Endothelial cell of hepatic sinusoid (primary cell): ENCODE results near the gene METTL17.
"Not testable (repeated sequence)": the region's sequence is repeated elsewhere in the genome, so short reads cannot be mapped to it uniquely, and the experiment has no call there.

Experiments used
- in situ Hi-C: cut with HindIII; loops from 2 replicates; pipeline ENCODE4 v1.10.0; 2017; ENCODE audit warnings: low sequenced_read_pairs

Gene METTL17, protein sequence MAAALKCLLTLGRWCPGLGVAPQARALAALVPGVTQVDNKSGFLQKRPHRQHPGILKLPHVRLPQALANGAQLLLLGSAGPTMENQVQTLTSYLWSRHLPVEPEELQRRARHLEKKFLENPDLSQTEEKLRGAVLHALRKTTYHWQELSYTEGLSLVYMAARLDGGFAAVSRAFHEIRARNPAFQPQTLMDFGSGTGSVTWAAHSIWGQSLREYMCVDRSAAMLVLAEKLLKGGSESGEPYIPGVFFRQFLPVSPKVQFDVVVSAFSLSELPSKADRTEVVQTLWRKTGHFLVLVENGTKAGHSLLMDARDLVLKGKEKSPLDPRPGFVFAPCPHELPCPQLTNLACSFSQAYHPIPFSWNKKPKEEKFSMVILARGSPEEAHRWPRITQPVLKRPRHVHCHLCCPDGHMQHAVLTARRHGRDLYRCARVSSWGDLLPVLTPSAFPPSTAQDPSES

DNA sequence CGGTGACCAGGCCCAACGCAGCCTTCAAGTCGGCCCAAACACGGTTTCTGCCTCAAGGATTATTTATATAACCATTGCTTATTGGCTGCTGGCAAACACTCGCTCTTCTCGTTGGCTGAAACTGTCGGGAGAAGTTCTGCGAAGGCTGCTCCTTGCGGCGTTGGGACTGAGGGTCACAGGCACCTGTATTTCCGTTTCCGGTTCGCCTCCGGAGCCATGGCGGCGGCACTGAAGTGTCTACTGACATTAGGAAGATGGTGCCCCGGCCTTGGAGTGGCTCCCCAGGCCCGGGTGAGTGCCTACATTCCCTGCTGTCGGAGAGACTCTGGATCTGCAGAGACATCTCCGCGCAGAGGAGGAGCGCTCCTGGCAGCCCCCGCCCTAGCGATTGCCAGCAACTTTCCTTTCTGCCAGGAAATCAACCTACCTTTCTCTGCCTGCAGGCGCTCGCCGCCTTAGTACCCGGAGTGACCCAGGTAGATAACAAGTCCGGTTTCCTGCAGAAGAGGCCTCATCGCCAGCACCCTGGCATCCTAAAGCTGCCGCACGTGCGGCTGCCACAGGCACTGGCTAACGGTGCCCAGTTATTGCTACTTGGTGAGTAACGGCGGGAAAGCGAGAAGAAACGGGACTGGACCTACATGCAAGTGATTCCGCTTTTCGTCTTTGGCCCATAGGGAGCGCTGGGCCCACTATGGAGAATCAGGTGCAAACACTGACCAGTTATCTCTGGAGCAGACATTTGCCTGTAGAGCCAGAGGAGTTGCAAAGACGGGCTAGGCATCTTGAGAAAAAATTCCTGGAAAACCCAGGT is at the start of gene METTL17:
Gene METTL17, plus strand, starts transcription at position 194 of the 814 bp plus-strand sequence. Its CDS starts 23 bp downstream, at position 217.
- in situ Hi-C loops, result no loop called here

DNA sequence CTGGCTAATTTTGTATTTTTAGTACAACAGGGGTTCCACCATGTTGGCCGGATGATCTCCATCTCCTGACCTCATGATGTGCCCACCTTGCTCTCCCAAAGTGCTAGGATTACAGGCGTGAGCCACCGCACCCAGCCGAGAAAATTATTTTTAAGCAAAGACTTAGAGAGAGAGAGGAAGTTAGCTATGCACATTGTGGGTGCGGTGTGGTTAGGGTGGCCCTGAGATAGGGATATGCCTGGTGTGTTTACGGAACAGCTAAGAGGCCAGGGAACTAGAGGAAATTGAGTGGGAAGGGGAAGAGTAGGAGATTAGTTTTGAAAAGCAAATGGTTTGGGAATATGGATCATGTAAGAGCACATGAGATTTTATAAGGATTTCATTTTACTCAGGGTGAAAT is 44.6 kb upstream of the METTL17 start:
- in situ Hi-C loops, result not testable (repeated sequence)

DNA sequence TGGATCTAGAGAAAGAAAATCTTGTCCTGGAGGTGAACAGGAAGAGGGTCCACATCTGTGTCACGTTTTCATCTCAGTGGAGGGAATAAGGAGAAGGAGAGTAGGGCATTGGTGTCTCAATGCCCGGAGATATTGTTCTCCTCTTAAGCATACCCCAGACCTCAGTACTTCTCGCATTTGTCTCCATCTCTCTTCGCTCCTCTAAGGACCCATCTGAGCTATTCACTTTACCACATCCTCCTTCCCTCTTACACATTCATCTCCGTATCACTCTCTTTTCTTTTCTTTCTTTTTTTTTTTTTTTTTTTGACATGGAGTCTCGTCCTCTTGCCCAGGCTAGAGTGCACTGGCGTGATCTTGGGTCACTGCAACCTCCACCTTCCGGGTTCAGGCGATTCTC is 43.1 kb upstream of the METTL17 start:
- in situ Hi-C loops, result not testable (repeated sequence)

DNA sequence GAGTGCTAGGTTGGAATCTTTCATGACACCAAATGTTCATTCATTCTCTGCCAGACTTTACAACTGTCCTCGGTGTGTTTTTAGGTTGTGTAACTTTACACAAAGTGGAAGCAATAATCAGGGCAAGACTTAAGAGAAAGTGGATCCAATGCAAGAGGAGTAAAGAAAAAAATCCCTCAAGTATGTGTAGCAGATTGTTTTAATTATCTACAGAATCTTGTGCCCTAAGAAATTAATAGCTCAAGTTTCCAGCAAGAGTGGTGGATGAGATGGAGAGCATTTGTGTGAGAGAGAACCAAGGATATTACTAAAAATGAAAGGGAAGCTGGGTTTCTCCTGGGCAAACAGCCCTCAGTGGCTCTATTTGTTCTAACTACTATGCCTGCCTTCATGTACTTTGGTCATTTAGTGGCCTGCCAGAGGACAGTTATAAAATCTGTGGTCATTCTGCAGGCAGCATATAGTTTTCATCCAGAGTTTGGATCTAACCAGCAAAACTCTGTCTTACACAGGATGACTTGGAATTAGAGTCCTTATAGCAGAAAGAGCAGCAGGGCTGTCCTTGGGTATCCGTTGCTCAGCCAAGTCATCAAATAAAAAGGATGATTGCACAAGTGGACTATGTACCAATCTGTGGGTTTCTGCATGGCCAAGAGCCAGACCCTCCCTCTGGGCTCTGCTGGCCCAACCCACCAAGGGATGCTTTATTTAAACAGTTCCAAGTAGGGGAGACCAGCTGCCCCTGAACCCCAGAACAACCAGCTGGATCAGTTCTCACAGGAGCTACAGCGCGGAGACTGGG is 34.8 kb upstream of the METTL17 start, which contains the start of gene RNASE2:
Gene RNASE2, plus strand, starts transcription at position 752 of the 802 bp plus-strand sequence. CDS start 285 bp downstream, outside the sequence.
- in situ Hi-C loops, result not testable (repeated sequence)

DNA sequence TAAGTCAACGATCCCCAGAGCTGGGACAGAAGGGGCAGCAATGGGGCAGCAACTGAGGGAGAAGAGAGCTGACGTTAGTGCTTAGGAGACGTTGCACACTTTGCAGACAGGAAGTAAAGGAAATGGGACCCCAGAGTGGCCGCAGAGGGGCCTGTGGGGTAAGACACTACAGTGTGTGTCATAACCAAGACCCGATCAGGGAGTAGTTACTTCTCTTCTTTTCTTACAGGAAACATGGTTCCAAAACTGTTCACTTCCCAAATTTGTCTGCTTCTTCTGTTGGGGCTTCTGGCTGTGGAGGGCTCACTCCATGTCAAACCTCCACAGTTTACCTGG is 34.3 kb upstream of the METTL17 start:
- in situ Hi-C loops, result not testable (repeated sequence)

DNA sequence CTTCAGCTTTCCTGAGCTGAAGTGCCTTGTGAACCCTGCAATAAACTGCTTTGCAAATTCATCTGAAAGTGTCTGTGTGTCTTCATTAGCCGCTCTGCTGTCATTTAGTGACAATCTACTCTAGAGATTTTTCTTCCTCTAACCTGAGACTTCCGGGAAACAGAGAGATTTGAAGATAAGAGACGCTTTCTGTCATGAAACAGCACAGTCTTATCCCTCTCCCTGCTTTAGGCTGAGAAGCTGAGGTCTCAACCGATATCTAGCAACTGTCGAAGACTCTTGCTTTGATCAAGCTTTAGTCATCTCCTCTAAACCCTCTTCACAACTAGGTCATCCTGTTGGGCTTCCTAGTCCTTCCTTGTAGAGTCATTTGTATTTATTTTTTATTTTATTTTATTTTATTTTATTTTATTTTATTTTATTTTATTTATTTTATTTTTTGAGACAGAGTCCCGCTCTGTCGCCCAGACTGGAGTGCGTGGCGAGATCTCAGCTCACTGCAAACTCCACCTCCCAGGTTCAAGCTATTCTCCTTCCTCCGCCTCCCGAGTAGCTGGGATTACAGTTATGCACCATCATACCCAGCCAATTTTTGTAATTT is 33.3 kb upstream of the METTL17 start:
- in situ Hi-C loops, result no loop called here

DNA sequence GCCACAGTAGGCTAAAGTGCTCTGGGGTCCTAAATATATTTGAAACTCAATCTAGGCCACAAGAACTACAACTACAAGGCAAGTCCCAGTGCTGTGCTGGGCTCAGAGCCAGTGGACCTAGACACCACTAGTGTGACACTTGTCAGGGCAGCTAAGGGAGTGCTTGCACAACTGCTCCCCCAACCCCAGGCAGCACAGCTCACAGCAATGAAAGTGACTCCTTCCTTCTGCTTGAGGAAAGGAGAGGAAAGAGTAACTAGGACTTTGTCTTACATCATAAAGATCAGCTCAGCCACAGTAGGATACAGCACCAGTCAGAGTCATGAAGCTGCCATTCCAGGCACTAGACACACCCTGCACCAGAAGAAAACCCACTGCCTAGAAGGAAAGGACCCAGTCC is 30.8 kb upstream of the METTL17 start:
- in situ Hi-C loops, result not testable (repeated sequence)

DNA sequence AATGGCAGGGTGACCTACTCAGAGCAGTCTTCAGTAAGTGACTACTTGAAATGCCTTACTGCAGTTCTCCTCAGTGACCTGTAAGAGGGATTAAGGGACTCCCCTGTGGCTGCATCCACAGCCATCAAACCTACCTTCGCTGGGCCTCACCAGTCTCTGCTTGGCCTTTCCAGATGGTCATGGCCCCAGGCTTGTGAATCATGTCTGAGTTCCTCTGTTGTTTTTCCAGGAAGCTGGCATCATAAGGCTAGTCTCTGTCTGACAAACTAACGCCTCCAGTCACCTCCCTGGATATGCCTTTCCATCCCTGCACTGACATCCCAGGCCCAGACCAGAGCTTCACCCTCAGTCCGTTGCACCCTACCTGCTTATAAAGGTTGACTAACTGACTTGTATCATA is 20.4 kb upstream of the METTL17 start:
- in situ Hi-C loops, result no loop called here

DNA sequence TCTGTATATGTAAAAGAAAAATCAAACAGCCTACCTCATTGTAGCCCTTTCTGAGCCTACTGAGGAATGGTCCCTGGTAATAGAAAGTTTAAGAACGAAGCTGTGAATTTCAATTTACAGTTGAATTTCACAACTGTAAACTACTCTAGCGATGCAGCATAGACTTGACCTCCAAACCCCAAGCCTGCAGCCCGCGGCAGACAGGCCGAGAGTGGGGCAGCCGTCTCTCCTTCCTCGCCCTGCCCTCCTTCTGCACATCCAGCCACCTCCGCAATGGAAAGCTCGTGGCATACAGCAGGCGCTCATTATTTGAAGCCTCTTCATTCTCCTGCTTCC is 19.2 kb upstream of the METTL17 start:
- in situ Hi-C loops, result no loop called here

DNA sequence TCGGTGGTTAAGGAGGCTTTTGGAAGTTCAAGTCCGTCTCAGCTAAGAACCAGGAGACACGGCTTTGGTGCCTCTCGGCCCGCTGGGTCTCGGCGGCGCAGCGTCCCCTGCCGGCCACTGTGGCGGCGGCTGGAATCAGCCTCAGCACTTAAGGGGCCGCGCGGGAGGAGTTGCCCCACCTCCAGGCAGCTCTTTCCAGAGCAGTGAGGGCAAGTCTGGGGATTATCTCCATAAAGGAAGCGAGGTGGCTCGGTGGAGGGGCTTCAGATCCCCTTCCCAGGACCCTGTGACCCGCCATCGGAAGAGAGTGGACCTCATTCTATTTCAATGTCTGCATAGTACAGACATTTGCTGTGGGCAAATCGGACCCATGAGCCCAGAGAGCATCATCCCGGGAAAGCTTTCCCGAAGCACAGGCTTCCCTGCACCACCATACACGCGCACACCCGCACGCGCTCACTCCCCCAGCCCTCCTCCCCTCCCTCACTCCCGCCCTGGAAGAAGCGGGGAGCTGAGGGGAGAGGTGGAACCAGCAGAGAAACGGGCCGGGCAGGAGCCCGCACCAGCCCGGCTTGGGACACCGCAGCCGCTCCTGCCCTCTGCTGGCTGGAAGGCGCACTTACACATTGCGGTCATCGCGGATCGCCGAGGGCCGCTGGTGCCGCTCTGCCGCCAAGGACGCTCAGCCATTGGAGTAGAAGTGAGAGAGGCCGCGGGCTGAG is 18.6 kb upstream of the METTL17 start:
- in situ Hi-C loops, result no loop called here

DNA sequence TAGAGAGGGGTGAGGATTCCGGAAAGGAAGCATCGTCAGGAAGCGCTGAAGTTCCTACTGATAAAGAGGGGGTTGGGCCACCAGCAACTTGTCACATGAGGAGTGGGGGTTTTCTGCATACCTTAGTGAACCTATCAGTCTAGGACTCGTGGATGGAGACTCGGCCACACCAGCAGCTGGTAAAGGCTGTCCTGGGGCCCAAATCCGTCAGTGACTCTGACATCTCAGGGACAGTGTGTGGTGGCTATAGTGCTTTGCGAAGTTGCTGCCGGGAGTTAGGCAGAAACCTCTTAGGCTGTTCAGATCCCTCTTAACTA is 18.1 kb upstream of the METTL17 start:
- in situ Hi-C loops, result no loop called here

DNA sequence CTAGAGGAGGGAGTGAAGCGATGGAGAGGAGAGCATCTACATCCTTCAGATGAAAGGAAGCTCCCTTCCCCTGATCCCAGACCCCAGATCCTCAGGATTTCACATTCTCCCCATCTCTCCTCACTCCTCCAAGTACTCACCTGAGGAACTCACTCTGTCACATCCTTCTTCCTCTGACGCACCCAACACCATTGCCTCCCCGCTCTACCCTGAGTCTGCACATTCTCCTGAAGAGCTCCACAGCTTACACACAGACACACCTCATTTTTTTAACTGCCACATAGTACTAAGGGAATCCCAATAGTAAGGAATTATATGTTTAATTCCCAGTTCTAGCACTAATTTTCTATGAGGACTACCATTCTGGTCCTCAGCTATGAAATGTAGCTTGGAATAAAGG is 16.3 kb upstream of the METTL17 start:
- in situ Hi-C loops, result no loop called here

DNA sequence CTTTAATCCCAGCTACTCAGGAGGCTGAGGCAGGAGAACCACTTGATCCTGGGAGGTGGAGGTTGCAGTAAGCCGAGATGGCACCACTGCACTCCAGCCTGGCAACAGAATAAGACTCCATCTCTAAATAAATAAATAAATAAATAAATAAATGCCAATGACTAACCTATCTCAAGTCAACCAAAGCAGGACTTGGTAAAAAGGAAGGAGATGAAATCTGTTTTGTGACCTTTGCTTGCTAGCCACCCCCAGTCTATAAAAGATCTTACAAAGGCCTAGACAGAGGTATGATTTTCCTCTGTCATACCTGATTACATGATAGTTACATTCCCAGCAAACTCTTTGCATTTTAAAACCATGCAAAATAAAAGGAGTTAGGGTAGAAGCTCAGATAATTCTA is 13.5 kb upstream of the METTL17 start:
- in situ Hi-C loops, result no loop called here

DNA sequence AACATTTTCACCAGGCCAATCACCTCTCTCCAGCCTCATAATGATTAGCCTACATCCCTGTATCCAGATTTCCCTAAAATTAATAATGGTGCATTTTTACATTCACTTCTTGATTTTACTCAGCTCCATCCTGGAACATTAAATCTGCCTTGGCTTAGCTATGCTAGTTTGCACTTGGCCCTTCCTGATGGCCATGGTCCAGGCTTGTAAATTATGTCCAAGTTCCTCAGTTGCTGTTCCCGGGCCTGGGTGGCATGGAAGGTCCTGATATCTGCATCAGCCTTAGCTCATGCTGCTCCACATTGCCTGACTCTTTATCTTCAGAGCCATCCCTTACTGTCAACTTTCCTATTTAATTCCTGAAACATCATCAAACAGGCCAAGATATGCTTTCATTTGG is 11.1 kb upstream of the METTL17 start:
- in situ Hi-C loops, result no loop called here

DNA sequence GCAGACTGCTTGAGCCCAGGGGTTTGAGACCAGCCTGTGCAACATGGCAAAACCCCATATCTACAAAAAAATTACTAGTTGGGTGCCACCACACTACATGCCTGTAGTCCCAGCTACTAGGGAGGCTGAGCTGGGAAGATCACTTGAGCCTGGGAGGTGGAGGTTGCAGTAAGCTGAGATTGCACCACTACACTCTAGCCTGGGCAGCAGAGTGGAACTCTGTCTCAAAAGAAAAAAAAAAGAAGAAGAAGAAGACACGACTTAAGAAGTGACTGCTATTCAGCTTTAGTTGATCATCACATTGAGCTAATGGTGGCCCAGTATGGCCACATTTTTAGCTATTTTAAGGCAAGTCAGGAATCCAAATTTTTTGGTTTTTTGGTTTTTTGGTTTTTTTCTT is 8.9 kb upstream of the METTL17 start:
- in situ Hi-C loops, result no loop called here

DNA sequence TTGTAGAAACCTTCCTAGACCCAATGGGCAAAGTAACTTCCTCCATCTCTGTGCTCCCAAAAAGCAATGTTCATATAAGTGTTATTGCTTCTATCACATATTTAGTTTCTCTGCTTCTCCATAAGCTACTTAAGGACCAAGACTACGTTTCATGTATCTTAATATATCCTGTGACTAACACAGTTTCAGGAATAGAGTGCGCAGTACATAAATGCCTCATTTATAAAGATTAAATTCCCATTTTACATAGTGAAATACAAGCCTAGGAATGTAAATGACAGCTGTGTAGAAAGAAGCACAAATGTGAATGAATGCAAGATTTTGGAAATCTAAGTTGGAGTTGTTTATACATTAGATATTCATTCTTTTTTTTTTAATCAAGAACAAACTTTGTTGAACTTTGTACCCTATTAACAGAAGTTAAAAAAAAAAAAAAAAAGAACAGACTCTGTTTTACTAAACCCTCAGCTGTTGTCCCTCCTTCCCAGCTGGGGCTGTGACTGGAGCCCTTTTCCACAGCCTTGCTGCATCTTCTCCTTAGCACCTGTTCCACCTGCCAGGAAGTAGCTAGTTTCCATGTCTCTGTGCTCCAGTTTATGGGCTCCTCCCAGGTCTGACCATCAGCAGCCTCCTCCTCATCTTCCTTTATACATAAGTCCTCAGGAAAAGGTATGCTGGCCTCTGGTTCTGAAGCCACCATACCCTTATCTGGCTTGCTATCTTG is 7.0 kb upstream of the METTL17 start:
- in situ Hi-C loops, result no loop called here

DNA sequence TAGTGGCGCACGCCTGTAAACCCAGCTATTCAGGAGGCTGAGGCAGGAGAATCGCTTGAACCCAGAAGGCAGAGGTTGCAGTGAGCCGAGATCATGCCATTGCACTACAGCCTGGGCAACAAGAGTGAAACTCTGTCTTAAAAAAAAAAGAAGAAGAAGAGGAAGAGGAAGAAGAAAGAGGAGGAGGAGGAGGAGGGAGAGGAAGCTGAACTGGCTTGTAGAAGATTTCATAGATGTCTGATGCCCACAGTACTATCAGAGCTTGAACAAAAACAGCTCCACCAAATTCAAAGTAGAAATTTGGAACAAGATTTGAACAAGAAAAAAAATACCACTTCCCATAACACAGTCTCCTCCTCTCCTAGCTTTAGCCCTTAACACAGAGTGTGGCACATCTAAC is 4.1 kb upstream of the METTL17 start:
- in situ Hi-C loops, result not testable (repeated sequence)

DNA sequence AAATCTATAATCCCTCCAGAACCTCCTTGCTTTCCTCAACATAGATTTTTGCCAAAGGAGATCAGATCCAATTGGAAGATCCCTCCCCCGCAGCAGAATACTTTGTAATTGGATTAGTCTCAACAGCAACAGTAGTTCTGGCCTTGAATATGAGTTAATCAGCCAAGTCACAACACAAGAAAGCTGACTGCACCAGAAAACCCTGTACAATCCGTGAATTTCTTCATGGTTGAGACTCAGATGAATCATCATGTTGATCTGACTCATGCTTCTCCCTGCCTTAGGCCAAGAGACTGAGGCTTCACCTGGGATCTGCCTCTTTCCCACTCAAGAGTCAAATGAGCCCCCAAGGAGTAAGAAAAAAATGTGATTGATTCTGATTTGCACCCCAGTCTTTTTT is 3.0 kb upstream of the METTL17 start:
- in situ Hi-C loops, result no loop called here

DNA sequence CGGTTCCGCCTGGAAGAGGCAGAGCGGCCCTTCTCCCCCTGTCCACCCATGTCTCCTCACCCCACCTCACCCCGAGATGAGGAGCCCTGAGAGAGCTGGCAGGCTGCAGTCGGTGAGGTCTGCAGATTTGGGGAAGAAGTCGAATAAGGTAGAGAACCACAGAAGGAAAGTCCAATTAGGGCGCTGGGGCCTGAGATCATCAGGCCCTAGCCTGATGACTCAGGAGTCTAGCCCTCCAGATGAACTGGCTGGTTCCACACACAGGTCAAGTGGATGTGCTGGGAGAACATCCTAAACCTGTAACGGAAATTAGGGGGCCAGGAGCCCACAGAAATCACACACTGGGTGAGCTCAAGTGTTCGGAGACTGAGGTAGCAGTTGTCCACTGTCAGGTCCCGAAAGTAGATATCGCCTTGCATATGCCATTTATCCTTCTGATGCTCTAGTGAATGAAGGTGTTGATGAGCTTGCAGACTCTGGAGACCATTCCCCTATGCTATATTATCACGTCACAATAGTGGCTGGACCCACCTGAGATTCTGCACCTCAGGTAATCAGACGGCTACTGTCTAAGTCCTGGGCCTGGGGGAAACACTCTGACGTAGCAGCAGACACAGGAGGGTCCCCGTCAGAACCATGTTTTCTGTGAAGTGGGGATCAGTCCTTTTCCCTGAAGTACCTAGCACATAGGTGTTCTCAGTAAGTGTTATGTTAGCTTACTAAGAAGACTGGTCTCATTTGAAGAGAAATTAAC is 886 bp upstream of the METTL17 start:
- in situ Hi-C loops, result no loop called here
